GM12892 (cell line): ENCODE data around the gene RNF128. TPM values are rescaled to one million over a fixed set of nuclear protein-coding genes. Genes with fewer than 3 reads are reported as not detected.

Experiments
- DNase-seq: peaks from one replicate; pipeline ENCODE4 v3.0.0; 2011; ENCODE audit not compliant: insufficient read length
- FAIRE-seq: peaks from 2 replicates; lab custom pipeline; 2011; peaks lifted over from hg19 to GRCh38; lab: Jason Lieb, UNC
- POLR2A ChIP-seq: IDR thresholded peaks from 2 replicates; pipeline ENCODE4 v1.6.1; 2011; ENCODE audit warnings: low read depth, low read length, control low read depth
- POLR2AphosphoS5 ChIP-seq: IDR thresholded peaks from 2 replicates; pipeline ENCODE4 v1.6.1; 2011; ENCODE audit warnings: low read depth, low read length, control low read depth
- TAF1 ChIP-seq: IDR thresholded peaks from 2 replicates; pipeline ENCODE4 v1.6.1; 2011; ENCODE audit warnings: low read depth, mild to moderate bottlenecking, control low read depth, low read length, borderline replicate concordance
- polyA plus RNA-seq: library from polyadenylated mRNA; unstranded; fragments of >200 nt; gene quantifications from one replicate; pipeline ENCODE4 v1.2.1, GENCODE V29; 2012; ENCODE audit warnings: missing spikeins, inconsistent platforms; ENCODE audit not compliant: missing spikeins

Gene RNF128, protein sequence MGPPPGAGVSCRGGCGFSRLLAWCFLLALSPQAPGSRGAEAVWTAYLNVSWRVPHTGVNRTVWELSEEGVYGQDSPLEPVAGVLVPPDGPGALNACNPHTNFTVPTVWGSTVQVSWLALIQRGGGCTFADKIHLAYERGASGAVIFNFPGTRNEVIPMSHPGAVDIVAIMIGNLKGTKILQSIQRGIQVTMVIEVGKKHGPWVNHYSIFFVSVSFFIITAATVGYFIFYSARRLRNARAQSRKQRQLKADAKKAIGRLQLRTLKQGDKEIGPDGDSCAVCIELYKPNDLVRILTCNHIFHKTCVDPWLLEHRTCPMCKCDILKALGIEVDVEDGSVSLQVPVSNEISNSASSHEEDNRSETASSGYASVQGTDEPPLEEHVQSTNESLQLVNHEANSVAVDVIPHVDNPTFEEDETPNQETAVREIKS
- not detected for polyA plus RNA-seq

GRCh38 chrX:106726485-106727437 lies at the start of gene RNF128:
TSS of gene RNF128 (plus strand) at chrX:106726701. CDS start at chrX:106726914, 213 bp downstream.
- no peak for DNase-seq
- TF ChIP-seq POLR2AphosphoS5: no peak
- TF ChIP-seq TAF1: no peak
- TF ChIP-seq POLR2A: no peak
- FAIRE-seq: no peak

GRCh38 chrX:106680716-106681115 lies 45.8 kb upstream of the RNF128 start:
- no peak for TF ChIP-seq POLR2AphosphoS5
- DNase-seq (no peak), FAIRE-seq (no peak)

DNA sequence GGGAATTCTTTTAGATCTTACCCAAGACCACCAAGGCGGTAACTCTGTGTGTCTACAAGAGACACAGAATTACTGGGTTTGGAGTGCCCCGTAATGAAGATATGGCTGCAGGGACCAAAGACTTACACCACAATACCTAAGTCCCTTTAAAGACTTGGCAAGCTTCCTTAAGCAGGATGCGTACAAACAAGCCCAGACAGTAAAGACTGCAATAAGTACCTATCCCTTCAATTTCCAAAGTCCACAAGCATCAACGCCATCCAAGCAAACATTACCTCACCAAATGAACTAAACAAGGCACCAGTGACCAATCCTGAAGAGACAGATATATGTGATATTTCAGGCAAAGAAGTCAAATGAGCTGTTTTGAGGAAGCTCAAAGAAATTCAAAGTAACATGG lies 42.3 kb upstream of the RNF128 start:
- FAIRE-seq: no peak
- DNase-seq: no peak
- TF ChIP-seq POLR2AphosphoS5 (no peak), POLR2A (no peak), TAF1 (no peak)

- FAIRE-seq (peak; percentile 68), DNase-seq (no peak)
- no peak for TF ChIP-seq TAF1
- no peak for TF ChIP-seq POLR2A
- no peak for TF ChIP-seq POLR2AphosphoS5
Observed at GRCh38 chrX:106692425-106693065, 34.0 kb upstream of the RNF128 start.

DNA sequence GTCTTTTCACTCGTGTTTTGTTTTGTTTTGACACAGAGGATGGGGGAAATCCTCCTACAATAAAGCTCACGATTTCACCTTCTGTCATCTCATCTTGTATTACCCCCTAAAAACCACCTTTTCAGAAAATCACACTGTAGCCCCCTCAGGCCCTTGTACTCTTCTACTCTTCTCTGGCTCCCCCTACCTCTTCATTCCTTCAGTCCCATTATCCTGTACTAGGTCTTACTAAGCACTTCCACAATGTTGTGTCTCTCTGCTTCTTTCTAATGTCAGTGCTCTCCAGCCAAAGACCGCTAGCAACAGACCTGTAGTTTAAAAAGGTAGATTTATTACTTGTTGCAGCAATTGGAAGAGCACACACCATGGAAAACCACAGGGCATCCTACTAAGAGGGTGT lies 30.0 kb upstream of the RNF128 start:
- DNase-seq (no peak), FAIRE-seq (no peak)
- TF ChIP-seq TAF1 (no peak), POLR2A (no peak), POLR2AphosphoS5 (no peak)

GRCh38 chrX:106698693-106699092 lies 27.8 kb upstream of the RNF128 start:
- FAIRE-seq (no peak), DNase-seq (no peak)
- TF ChIP-seq POLR2AphosphoS5 (no peak), POLR2A (no peak), TAF1 (no peak)

DNA sequence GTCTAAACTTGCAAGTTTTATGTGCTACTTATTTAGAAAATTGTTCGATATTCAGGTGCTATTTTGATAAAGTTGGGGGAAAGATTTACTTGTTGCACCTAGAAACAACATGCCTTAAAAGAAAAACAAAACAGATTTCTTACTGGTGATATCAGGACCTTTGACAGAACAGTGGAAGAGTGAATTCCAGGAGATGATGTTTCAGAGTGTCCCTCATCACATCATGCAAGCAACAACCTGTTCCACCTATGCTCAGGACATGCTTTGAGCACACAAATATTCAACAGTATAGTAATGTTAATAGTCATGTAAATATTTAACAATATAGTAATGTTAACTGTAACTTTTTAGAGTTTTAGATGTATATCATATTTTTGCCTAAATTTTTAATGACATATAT lies 23.9 kb upstream of the RNF128 start:
- FAIRE-seq: no peak
- no peak for DNase-seq
- TF ChIP-seq TAF1: no peak
- TF ChIP-seq POLR2A: no peak
- no peak for TF ChIP-seq POLR2AphosphoS5

DNA sequence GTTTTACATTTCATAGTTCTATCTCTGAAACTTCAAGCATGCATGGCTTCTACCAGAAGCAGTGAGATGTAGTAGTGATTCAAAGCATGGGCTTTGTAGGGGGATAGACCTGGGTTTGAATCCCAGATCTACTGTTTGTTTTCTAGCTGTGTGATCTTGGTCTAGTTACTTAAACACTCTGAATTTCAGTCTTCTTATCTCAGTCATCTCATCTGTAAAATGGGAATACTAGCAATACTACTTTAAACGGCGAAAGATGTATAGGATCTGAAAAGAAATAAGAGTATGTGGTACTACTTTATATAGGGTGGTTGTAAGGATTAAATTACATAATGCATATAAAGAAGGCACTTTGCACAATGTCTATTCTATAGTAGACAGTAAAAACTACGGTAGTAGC lies 20.0 kb upstream of the RNF128 start:
- TF ChIP-seq TAF1 (no peak), POLR2A (no peak)
- FAIRE-seq (no peak), DNase-seq (no peak)

DNA sequence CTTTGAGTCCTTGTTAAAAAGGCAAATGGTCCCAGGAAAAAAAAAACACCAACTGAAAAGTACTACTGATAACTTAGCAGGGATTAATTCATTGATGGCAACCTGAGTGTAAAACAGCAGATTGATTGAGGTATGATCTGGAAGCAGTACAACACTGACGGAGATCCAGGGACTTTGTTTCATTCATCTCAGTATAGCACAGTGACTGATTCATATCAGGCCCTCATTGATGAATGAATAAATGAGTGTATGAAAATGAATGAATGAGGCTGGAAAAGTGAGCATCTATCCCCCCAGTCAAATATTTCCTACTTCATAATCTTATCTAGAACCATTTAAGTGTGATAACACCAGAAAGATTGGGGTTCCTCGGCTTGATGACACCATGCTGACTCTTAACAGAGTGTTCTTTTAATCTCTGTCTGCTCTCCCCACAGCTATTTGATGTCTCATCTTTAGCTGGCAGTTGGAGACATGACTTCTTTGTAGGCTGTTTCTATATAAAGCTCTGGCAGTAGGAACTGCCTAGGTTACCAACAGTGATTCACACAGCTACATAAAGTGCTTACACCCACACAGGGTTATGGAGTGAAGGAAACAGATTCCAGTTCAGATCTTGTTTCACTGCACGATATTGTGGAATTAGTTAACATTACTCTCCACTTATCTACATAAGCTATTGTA lies 18.6 kb upstream of the RNF128 start:
- no peak for FAIRE-seq
- TF ChIP-seq POLR2AphosphoS5: no peak
- no peak for TF ChIP-seq TAF1
- TF ChIP-seq POLR2A: no peak
- no peak for DNase-seq

DNA sequence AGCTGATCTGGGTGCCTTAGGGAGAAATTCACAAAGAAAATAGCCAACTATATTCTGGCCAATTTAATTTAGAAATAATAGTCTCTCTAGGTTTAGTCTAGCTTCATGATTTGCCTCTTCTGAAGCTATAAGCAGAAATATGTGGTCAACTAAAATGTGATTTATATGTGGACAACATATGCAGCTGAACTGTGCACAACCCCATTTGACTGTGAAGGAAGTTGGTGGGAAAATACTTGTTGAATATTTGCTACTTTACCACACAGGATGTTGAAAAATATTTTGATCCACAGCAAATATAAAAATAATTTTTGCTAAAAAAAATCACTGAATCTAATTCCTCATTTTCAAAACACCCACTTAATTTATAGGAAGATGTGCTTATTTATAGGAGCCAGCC lies 15.7 kb upstream of the RNF128 start:
- DNase-seq (no peak), FAIRE-seq (no peak)
- no peak for TF ChIP-seq POLR2AphosphoS5
- no peak for TF ChIP-seq POLR2A
- TF ChIP-seq TAF1: no peak

- DNase-seq (no peak), FAIRE-seq (no peak)
- TF ChIP-seq POLR2AphosphoS5 (no peak), TAF1 (no peak), POLR2A (no peak)
Observed at GRCh38 chrX:106711375-106711774, 15.1 kb upstream of the RNF128 start.

GRCh38 chrX:106716004-106716403 lies 10.5 kb upstream of the RNF128 start:
- TF ChIP-seq TAF1 (no peak), POLR2AphosphoS5 (no peak), POLR2A (no peak)
- no peak for DNase-seq
- no peak for FAIRE-seq
